Medulla oblongata (tissue), 1 donor: Measurements from ENCODE around the gene SLC26A3.

Experiments
- DNase-seq: peaks from one replicate; pipeline ENCODE4 v3.0.0-alpha.2; 2015; ENCODE audit errors: extremely low spot score

SLC26A3 gene

DNA sequence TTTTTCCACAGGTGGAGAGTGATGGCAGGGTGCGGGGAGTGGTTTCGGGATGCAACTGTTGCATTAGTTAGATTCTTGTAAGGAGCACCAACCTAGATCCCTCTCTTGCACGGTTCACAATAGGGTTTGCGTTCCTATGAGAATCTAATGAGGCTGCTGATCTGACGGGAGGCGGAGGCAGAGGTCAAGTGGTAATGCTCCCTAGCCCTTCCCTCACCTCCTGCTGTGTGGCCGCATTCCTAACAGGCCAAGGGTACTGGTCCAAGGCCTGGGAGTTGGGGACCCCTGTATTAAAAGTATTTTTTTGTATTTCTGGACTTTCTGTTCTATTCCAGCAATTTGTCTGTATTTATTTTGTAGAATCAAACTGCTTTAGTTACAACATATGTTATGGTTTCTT is 51.9 kb downstream of the SLC26A3 start:
- no peak for DNase-seq

DNA sequence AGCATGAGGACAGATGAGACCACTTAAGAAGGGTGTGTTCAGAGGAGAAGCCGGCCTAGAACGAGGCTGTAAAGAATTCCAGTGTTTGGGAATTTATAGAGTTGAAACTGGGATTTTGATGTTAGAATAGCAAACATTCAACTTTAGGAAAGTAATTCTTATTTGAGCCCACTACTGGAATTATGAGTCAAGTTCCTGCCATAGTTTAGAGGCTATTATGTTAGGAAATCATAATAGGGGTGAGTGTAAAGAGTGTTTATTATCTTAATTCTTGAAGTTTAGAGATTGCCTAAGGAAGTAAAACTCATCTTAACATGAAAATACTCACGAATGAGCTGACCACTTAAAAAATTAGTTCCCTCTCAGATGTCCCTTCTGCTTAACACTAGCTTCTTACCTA is 57.0 kb downstream of the SLC26A3 start:
- no peak for DNase-seq

DNA sequence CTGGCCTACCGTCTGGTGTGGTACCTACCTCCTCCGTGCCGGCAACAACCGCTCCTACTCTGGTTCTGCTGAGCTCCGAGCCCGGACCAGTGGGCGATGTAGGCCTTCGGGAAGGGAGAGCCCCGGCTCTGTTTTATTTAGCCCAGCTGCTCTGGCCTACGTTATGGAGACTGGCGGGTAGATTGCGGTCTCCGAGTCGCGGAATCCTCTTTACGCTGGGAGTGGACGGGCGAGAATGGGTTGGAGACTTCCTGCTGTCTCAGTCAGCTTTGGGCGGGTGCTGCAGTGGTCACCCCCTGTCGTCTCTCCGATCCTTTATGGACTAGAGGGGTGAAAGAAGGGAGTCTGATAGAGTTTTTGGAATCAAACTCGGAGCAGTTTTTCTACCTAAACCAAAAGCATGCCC is 58.7 kb downstream of the SLC26A3 start:
- no peak for DNase-seq

DNA sequence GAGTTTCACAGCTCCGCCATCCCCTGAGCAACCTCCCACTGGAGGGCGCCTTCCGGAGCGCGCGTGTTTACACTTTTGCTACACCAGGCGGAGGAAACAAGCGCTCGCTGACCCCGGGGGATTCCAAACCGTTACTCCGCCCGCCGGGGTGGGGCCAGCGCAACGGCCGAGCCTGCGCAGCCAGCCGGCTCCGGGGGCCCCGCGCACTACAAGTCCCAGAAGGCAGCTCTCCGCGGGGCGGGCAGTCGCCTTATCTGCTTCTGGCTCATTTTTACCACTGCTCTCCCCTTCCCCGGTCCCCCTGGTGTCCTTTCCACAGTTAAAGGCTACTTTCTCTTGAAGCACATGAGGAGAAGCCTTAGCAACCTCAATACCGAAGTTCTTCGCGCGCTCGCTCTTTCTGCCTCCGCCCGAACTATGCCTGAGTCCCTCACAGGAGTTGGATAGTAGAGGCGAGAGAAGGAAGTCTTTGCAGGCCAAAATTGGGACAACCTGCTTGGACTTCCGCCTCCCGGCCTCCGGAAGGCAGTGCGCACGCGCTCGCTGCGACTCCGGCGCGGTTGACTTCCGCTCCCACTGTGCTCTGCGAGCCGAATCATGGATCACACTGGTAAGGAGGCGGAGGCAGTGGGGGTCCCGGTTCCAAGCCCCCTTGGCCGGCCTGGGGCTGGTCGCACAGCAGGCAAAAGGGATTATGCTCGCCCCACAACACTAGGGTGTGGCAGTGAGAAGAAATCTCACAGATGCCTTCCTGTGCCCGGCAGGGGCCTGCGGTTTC is 59.3 kb downstream of the SLC26A3 start, which contains the start of gene CBLL1:
Gene CBLL1 (plus strand): TSS at position 576 of the 778 bp plus-strand sequence. CDS start 22 bp downstream, at position 598.
- peak; percentile 98 for DNase-seq

DNA sequence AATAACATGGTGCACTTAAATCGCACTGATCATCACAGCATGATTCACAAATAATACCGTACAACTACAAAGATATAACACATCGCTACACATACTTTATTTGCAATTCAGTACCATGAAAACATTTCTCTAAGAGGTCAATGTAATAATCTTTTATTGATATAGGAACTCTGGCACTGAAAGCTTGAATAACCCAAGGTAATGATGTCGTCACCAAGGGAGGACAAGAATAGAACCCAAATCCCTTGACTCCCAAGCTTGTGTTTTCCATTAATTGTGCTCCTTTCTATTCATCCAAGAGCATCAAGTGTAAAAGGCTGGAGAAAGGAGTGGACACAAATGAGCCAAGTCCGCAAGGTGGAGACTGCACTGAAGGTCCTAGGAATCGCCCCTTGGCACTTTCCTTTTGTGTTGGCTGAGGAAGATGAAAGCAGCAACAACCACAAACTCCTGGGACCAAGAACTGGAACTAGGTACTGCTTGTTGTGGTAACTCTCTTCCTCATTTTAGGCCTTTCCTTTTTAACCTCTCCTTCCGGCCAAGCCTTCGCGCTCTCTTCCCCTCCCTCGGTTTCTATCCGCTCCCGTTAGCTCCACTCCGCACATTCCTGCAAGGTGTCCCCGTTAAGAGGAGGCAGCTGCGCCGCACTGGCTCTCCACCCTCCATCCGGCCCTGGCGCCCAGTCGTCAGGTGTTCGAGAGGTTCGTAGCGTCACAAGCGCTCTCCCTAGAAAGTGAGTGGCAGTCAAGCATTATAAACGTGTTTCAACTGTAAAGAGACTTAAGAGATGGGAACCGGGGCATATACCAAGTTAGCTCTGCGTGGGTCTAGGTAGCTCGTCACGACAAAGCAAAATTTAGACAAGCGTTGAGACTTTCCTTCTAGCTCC is 60.1 kb downstream of the SLC26A3 start:
- DNase-seq = peak; percentile 66

DNA sequence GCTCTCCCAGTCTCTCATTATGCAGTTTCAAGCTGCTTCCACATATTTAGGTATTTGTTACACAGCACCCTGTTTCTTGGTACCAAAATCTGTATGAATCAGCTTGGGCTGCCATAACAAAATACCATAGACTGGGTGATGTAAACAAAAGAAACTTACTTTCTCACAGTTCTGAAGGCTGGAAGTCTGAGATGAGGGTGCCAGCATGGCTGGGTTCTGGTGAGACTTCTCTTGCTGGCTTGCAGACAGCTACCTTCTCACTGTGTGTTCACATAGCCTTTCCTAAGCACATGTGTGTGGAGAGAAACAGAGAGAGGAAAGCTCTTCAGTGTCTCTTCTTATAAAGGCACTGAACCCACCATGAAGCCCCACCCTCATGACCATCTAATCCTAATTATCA is 74.7 kb downstream of the SLC26A3 start:
- no peak for DNase-seq

DNA sequence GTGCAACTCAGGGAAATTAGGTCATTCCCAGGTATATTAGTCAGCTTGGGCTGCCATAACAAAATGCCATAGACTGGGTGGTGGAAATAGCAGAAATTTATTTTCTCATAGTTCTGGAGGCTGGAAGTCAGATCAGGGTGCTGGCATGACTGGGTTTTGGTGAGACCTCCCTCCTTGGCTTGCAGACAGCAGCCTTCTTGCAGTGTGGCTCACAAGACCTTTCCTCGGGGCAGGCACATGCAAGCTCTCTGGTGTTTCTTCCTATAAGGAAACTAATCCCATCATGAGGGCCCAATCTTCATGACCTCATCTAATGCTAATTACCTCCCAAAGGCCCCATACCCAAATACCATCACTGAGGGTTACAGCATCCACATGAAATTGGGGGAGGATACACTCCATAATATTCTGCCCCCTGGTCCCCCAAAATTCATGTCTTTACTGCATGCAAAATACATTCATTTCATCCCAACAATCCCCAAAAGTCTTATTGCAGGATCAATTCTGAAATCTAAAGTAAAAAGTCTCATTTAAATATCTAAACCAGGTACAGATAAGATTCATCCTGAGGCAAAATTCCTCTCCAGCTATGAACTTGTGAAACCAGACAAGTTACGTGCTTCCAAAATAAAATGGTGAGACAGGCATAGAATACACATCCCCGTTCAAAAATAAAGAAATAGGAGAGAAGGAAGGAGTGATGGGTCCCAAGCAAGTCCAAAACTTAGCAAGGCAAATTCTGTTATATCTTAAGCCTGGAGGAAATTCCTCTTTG is 76.5 kb downstream of the SLC26A3 start:
- DNase-seq = no peak

DNA sequence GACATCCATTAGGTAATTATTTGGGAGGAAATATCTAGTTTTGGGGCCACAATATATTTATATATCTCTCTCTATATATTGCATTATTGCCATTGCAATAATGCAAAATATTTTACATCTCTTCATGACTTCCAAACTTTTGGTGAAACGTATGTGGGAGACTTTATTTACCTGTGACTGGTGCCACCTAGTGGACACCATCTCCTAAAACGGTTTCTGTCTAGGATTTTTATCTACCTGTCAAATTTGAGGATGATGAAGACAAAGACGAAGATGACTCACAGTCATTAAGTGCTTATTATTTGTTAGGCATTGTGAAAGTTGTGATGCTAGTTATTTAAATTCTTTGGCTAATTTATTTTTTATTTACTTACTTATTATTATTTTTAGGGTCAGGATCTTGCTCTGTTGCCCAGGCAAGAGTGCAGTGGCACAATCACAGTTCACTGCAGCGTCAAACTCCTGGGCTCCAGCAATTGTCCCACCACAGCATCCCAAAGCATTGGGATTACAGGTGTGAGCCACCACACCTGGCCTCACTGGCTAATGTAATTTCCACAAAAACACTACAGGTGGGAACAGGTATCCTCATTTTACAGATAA is 77.8 kb downstream of the SLC26A3 start:
- DNase-seq = peak; percentile 77

DNA sequence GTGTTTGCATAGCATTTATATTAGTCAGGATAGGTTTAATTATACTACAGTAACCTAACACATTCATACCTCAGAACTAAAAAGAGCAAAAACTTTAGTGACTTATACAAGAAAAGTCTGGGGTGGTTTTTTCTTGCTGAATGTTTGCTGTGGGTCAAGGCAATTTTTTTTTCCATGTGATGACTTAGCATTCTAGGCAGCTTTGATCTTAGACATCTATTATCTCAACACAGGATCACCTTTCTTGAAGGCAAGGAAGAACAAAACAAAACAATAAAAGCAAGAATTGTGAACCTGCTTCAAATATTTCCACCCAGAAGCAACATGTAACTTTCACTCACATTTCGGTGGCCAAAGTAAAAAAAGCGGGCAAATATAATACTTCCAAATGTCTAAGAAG is 79.8 kb downstream of the SLC26A3 start:
- no peak for DNase-seq

DNA sequence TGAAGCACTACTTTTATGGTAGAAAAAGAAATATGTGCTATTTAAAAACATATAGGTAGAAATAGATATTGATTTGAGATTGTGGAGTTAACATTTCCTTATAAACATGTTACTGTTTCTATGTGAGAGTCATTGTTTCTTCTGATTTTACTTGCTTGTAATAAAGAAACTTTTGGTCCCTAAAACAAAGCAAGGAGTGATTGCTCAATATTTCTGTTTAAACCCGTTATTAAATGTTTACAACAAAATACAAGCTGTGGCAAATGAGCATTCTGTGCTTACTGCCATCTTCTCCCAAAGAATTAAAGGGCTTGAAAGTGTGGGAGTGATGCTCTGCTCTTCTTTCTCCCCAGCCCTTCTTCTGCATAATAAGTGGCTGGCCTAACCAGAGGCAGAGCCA is 81.7 kb downstream of the SLC26A3 start:
- no peak for DNase-seq

DNA sequence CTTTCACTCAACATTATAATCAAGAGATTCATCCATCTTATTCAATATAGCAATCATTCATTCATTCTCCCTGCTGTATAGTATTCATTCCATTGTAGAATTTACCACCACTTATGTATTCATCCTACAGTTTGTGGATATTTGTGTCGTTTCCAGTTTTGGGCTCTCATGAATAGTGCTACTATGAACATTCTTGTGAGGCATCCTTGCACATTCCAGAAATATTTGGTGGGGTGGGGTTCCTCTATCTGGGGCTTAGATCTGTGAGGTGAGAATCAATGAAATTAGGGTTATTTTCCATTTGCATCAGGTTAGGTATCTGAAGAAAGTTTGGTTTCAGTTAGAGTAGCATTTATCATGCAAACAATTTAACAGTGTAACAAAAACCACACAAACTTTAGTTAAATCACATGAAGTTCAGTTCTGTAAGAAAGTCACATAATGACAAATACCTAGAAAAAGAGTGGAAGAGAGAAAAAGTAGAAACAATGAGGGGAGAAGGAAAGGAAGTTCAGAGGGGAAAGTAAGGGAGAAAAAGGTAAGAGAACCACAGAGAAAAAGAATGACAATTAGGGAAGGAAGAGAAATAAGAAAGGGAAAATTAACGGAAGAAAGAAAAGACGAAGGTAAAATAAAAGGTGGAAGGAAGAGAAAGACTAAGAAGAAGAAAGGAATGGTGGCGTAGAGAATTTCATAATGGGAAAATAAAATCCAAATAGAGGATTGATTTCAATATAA is 84.4 kb downstream of the SLC26A3 start:
- DNase-seq = no peak

DNA sequence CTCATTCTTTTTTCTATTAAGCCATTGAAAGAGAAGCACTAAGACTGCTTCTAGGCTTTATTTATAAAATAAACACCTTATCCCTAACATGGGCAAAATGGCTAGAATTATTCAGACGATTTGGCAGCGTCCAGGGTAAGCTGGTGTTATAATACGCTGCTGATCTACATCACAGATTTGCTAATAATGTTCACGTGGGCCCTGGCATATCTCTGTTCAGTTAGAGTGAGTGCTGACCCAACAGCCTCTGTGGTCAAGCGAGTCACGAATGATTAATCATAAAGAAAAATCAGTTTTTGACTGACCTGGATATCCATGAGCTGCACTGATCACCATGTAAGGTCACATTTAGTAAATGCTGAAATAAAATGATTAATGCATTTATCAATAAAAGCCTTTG is 87.5 kb downstream of the SLC26A3 start:
- DNase-seq = no peak
